HEK293 (cell line): ENCODE measurements around the gene MED16.
A peak's percentile ranks its signal among the peaks of the same experiment; 100 is the strongest.

Experiments
- MYNN ChIP-seq: fragments of 450-650 bp; formaldehyde crosslinking; IDR thresholded peaks from 2 replicates; pipeline ENCODE4 v1.5.1; 2016; ENCODE audit warnings: missing biosample characterization, missing genetic modification characterization, borderline replicate concordance
- SP2 ChIP-seq: fragments of 450-650 bp; formaldehyde crosslinking; IDR thresholded peaks from 2 replicates; pipeline ENCODE4 v1.5.1; 2016; ENCODE audit warnings: missing biosample characterization, missing genetic modification characterization
- ZFHX2 ChIP-seq: fragments of 450-650 bp; formaldehyde crosslinking; conservative IDR thresholded peaks from 2 replicates; pipeline ENCODE4 v1.5.1; 2016; ENCODE audit warnings: missing biosample characterization, missing genetic modification characterization
- ZFP3 ChIP-seq: fragments of 450-650 bp; formaldehyde crosslinking; IDR thresholded peaks from 2 replicates; pipeline ENCODE4 v1.5.1; 2016; ENCODE audit warnings: low read depth, missing biosample characterization, missing genetic modification characterization
- ZNF133 ChIP-seq: fragments of 450-650 bp; formaldehyde crosslinking; IDR thresholded peaks from 2 replicates; pipeline ENCODE4 v1.5.1; 2016; ENCODE audit warnings: missing biosample characterization, missing genetic modification characterization
- ZNF280C ChIP-seq: fragments of 450-650 bp; formaldehyde crosslinking; IDR thresholded peaks from 2 replicates; pipeline ENCODE4 v1.5.1; 2016; ENCODE audit warnings: missing biosample characterization, missing genetic modification characterization
- ZNF335 ChIP-seq: fragments of 450-650 bp; formaldehyde crosslinking; conservative IDR thresholded peaks from 2 replicates; pipeline ENCODE4 v1.5.1; 2016; ENCODE audit warnings: missing biosample characterization, missing genetic modification characterization
- ZNF341 ChIP-seq: fragments of 450-650 bp; formaldehyde crosslinking; IDR thresholded peaks from 2 replicates; pipeline ENCODE4; 2016; ENCODE audit warnings: low read depth, missing biosample characterization, missing genetic modification characterization
- ZNF391 ChIP-seq: fragments of 450-650 bp; formaldehyde crosslinking; IDR thresholded peaks from 2 replicates; pipeline ENCODE4 v1.5.1; 2016; ENCODE audit warnings: low read depth, missing biosample characterization, missing genetic modification characterization, borderline replicate concordance
- ZNF394 ChIP-seq: fragments of 450-650 bp; formaldehyde crosslinking; IDR thresholded peaks from 2 replicates; pipeline ENCODE4 v1.5.1; 2016; ENCODE audit warnings: missing biosample characterization, missing genetic modification characterization, mild to moderate bottlenecking, moderate library complexity, borderline replicate concordance
- ZNF449 ChIP-seq: fragments of 450-650 bp; formaldehyde crosslinking; IDR thresholded peaks from 2 replicates; pipeline ENCODE4 v1.5.1; 2017; ENCODE audit warnings: missing biosample characterization, mild to moderate bottlenecking, missing genetic modification characterization, moderate library complexity
- ZNF549 ChIP-seq: fragments of 450-650 bp; IDR thresholded peaks from 2 replicates; pipeline ENCODE4 v1.5.1; 2018; ENCODE audit warnings: missing biosample characterization, missing genetic modification characterization, mild to moderate bottlenecking, inconsistent platforms, moderate library complexity
- ZNF600 ChIP-seq: fragments of 450-650 bp; formaldehyde crosslinking; IDR thresholded peaks from 2 replicates; pipeline ENCODE4 v1.5.1; 2016; ENCODE audit warnings: missing biosample characterization, missing genetic modification characterization
- ZNF707 ChIP-seq: fragments of 450-650 bp; formaldehyde crosslinking; IDR thresholded peaks from 2 replicates; pipeline ENCODE4 v1.5.1; 2016; ENCODE audit warnings: missing biosample characterization, missing genetic modification characterization
- ZNF768 ChIP-seq: fragments of 450-650 bp; formaldehyde crosslinking; IDR thresholded peaks from 2 replicates; pipeline ENCODE4 v1.5.1; 2018; ENCODE audit warnings: missing biosample characterization, mild to moderate bottlenecking, missing genetic modification characterization
- ZXDB ChIP-seq: fragments of 450-650 bp; formaldehyde crosslinking; IDR thresholded peaks from 2 replicates; pipeline ENCODE4 v1.5.1; 2016; ENCODE audit warnings: missing biosample characterization, missing genetic modification characterization
- TF ChIP-seq, protein P1 (sequence below): fragments of 450-650 bp; formaldehyde crosslinking; IDR thresholded peaks from 2 replicates; pipeline ENCODE4 v1.5.1; 2016; ENCODE audit warnings: missing biosample characterization, missing genetic modification characterization
- TF ChIP-seq, protein P2 (sequence below): fragments of 450-650 bp; IDR thresholded peaks from 2 replicates; pipeline ENCODE4 v1.5.1; 2018; ENCODE audit warnings: missing biosample characterization, mild to moderate bottlenecking, missing genetic modification characterization
- TF ChIP-seq, protein P3 (sequence below): fragments of 450-650 bp; formaldehyde crosslinking; IDR thresholded peaks from 2 replicates; pipeline ENCODE4 v1.5.1; 2016; ENCODE audit warnings: missing biosample characterization, missing genetic modification characterization
- TF ChIP-seq, protein P4 (sequence below): fragments of 450-650 bp; formaldehyde crosslinking; IDR thresholded peaks from 2 replicates; pipeline ENCODE4 v1.5.1; 2016; ENCODE audit warnings: missing biosample characterization, missing genetic modification characterization
- TF ChIP-seq, protein P5 (sequence below): fragments of 450-650 bp; formaldehyde crosslinking; IDR thresholded peaks from 2 replicates; pipeline ENCODE4 v1.5.1; 2017; ENCODE audit warnings: missing biosample characterization, missing genetic modification characterization
- TF ChIP-seq, protein P6 (sequence below): fragments of 450-650 bp; formaldehyde crosslinking; IDR thresholded peaks from 2 replicates; pipeline ENCODE4 v1.5.1; 2016; ENCODE audit warnings: missing biosample characterization, missing genetic modification characterization

Gene MED16

GRCh38 chr19:920051-920864 lies 27.3 kb upstream of the MED16 start (continued):
- TF ChIP-seq, protein P1, sequence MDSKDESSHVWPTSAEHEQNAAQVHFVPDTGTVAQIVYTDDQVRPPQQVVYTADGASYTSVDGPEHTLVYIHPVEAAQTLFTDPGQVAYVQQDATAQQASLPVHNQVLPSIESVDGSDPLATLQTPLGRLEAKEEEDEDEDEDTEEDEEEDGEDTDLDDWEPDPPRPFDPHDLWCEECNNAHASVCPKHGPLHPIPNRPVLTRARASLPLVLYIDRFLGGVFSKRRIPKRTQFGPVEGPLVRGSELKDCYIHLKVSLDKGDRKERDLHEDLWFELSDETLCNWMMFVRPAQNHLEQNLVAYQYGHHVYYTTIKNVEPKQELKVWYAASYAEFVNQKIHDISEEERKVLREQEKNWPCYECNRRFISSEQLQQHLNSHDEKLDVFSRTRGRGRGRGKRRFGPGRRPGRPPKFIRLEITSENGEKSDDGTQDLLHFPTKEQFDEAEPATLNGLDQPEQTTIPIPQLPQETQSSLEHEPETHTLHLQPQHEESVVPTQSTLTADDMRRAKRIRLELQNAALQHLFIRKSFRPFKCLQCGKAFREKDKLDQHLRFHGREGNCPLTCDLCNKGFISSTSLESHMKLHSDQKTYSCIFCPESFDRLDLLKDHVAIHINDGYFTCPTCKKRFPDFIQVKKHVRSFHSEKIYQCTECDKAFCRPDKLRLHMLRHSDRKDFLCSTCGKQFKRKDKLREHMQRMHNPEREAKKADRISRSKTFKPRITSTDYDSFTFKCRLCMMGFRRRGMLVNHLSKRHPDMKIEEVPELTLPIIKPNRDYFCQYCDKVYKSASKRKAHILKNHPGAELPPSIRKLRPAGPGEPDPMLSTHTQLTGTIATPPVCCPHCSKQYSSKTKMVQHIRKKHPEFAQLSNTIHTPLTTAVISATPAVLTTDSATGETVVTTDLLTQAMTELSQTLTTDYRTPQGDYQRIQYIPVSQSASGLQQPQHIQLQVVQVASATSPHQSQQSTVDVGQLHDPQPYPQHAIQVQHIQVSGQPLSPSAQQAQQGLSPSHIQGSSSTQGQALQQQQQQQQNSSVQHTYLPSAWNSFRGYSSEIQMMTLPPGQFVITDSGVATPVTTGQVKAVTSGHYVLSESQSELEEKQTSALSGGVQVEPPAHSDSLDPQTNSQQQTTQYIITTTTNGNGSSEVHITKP (tag by site-specific recombination) = peak; percentile 74
- TF ChIP-seq ZXDB (tag by site-specific recombination) (peak; percentile 44; the same call in 1 of the 2 replicates), ZNF549 (tag by site-specific recombination) (no peak), ZNF600 (tag by site-specific recombination) (peak; percentile 76), ZFHX2 (tag by site-specific recombination) (peak; percentile 92), ZNF707 (tag by site-specific recombination) (no peak), ZNF449 (tag by site-specific recombination) (no peak), ZNF768 (tag by site-specific recombination) (0 out of 2 replicates have a peak, but pooled peaks have one; percentile 17), ZNF341 (tag by site-specific recombination) (peak; percentile 65), SP2 (tag by site-specific recombination) (peak; percentile 56), MYNN (tag by site-specific recombination) (no peak), ZFP3 (tag by site-specific recombination) (no peak), ZNF133 (tag by site-specific recombination) (no peak), ZNF394 (peak; percentile 74), ZNF391 (tag by site-specific recombination) (no peak), ZNF280C (tag by site-specific recombination) (no peak), ZNF335 (tag by site-specific recombination) (no peak)
- TF ChIP-seq, protein P2, sequence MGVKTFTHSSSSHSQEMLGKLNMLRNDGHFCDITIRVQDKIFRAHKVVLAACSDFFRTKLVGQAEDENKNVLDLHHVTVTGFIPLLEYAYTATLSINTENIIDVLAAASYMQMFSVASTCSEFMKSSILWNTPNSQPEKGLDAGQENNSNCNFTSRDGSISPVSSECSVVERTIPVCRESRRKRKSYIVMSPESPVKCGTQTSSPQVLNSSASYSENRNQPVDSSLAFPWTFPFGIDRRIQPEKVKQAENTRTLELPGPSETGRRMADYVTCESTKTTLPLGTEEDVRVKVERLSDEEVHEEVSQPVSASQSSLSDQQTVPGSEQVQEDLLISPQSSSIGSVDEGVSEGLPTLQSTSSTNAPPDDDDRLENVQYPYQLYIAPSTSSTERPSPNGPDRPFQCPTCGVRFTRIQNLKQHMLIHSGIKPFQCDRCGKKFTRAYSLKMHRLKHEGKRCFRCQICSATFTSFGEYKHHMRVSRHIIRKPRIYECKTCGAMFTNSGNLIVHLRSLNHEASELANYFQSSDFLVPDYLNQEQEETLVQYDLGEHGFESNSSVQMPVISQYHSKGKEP = no peak
- TF ChIP-seq, protein P3, sequence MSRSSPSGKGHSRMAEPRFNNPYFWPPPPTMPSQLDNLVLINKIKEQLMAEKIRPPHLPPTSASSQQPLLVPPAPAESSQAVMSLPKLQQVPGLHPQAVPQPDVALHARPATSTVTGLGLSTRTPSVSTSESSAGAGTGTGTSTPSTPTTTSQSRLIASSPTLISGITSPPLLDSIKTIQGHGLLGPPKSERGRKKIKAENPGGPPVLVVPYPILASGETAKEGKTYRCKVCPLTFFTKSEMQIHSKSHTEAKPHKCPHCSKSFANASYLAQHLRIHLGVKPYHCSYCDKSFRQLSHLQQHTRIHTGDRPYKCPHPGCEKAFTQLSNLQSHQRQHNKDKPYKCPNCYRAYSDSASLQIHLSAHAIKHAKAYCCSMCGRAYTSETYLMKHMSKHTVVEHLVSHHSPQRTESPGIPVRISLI = no peak
- TF ChIP-seq, protein P4, sequence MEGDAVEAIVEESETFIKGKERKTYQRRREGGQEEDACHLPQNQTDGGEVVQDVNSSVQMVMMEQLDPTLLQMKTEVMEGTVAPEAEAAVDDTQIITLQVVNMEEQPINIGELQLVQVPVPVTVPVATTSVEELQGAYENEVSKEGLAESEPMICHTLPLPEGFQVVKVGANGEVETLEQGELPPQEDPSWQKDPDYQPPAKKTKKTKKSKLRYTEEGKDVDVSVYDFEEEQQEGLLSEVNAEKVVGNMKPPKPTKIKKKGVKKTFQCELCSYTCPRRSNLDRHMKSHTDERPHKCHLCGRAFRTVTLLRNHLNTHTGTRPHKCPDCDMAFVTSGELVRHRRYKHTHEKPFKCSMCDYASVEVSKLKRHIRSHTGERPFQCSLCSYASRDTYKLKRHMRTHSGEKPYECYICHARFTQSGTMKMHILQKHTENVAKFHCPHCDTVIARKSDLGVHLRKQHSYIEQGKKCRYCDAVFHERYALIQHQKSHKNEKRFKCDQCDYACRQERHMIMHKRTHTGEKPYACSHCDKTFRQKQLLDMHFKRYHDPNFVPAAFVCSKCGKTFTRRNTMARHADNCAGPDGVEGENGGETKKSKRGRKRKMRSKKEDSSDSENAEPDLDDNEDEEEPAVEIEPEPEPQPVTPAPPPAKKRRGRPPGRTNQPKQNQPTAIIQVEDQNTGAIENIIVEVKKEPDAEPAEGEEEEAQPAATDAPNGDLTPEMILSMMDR (tag by site-specific recombination) = peak; percentile 40
- TF ChIP-seq, protein P5, sequence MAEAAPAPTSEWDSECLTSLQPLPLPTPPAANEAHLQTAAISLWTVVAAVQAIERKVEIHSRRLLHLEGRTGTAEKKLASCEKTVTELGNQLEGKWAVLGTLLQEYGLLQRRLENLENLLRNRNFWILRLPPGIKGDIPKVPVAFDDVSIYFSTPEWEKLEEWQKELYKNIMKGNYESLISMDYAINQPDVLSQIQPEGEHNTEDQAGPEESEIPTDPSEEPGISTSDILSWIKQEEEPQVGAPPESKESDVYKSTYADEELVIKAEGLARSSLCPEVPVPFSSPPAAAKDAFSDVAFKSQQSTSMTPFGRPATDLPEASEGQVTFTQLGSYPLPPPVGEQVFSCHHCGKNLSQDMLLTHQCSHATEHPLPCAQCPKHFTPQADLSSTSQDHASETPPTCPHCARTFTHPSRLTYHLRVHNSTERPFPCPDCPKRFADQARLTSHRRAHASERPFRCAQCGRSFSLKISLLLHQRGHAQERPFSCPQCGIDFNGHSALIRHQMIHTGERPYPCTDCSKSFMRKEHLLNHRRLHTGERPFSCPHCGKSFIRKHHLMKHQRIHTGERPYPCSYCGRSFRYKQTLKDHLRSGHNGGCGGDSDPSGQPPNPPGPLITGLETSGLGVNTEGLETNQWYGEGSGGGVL = peak; percentile 75
- TF ChIP-seq, protein P6, sequence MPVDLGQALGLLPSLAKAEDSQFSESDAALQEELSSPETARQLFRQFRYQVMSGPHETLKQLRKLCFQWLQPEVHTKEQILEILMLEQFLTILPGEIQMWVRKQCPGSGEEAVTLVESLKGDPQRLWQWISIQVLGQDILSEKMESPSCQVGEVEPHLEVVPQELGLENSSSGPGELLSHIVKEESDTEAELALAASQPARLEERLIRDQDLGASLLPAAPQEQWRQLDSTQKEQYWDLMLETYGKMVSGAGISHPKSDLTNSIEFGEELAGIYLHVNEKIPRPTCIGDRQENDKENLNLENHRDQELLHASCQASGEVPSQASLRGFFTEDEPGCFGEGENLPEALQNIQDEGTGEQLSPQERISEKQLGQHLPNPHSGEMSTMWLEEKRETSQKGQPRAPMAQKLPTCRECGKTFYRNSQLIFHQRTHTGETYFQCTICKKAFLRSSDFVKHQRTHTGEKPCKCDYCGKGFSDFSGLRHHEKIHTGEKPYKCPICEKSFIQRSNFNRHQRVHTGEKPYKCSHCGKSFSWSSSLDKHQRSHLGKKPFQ (tag by site-specific recombination) = no peak
